HG03066 (cell line): ENCODE measurements around the gene SPOCK1.

Experiments used
- ATAC-seq: cut with Tn5 transposase; IDR thresholded peaks from one replicate; pipeline ENCODE4 v1.9.1; 2021; ENCODE audit warnings: low read depth; ENCODE audit not compliant: unreplicated experiment

SPOCK1 gene

GRCh38 chr5:137336161-137336560 lies 163.0 kb downstream of the SPOCK1 start:
- no peak for ATAC-seq

GRCh38 chr5:137335493-137335892 lies 163.6 kb downstream of the SPOCK1 start:
- no peak for ATAC-seq

- ATAC-seq = no peak
Measured at GRCh38 chr5:137333928-137334327, 165.2 kb downstream of the SPOCK1 start.

- ATAC-seq = no peak
Measured at GRCh38 chr5:137333475-137333874, 165.7 kb downstream of the SPOCK1 start.

GRCh38 chr5:137332296-137332695 lies 166.8 kb downstream of the SPOCK1 start:
- ATAC-seq = no peak

- no peak for ATAC-seq
Measured at GRCh38 chr5:137329586-137330296, 169.4 kb downstream of the SPOCK1 start.

GRCh38 chr5:137328991-137329390 lies 170.1 kb downstream of the SPOCK1 start:
- no peak for ATAC-seq

- ATAC-seq = no peak
Measured at GRCh38 chr5:137328463-137328862, 170.7 kb downstream of the SPOCK1 start.

GRCh38 chr5:137325721-137326120 lies 173.4 kb downstream of the SPOCK1 start:
- no peak for ATAC-seq

- no peak for ATAC-seq
Measured at GRCh38 chr5:137320056-137321045, 178.8 kb downstream of the SPOCK1 start.

GRCh38 chr5:137318027-137318426 lies 181.1 kb downstream of the SPOCK1 start:
- ATAC-seq = no peak

- no peak for ATAC-seq
Measured at GRCh38 chr5:137316346-137316736, 182.8 kb downstream of the SPOCK1 start.

GRCh38 chr5:137315534-137316345 lies 183.4 kb downstream of the SPOCK1 start:
- no peak for ATAC-seq

GRCh38 chr5:137315109-137315508 lies 184.0 kb downstream of the SPOCK1 start:
- no peak for ATAC-seq

- no peak for ATAC-seq
Measured at GRCh38 chr5:137313526-137314175, 185.5 kb downstream of the SPOCK1 start.

- ATAC-seq = no peak
Measured at GRCh38 chr5:137312011-137312410, 187.1 kb downstream of the SPOCK1 start.

GRCh38 chr5:137310051-137310730 lies 188.9 kb downstream of the SPOCK1 start:
- ATAC-seq = no peak

GRCh38 chr5:137309290-137309689 lies 189.8 kb downstream of the SPOCK1 start:
- no peak for ATAC-seq

- ATAC-seq = no peak
Measured at GRCh38 chr5:137308311-137308710, 190.8 kb downstream of the SPOCK1 start.

GRCh38 chr5:137306903-137307302 lies 192.2 kb downstream of the SPOCK1 start:
- ATAC-seq = no peak
